ACC112 (cell line): ENCODE measurements around the gene ATP11A.
"Not testable (repeated sequence)": the region's sequence is repeated elsewhere in the genome, so short reads cannot be mapped to it uniquely, and the experiment has no call there.

Source experiments
- H2AFZ ChIP-seq: fragments of 200-600 bp; sonication (generic); one replicate; pipeline ENCODE4 v1.6.0; 2017; ENCODE audit warnings: antibody characterized with exemption, low read length; ENCODE audit not compliant: unreplicated experiment
- H3K27ac ChIP-seq: fragments of 200-600 bp; sonication (generic); 2 replicates; pipeline ENCODE4 v1.5.1; 2014; ENCODE audit warnings: low read depth, mild to moderate bottlenecking, antibody characterized with exemption, low read length, moderate library complexity
- H3K27me3 ChIP-seq: fragments of 200-600 bp; sonication (generic); 2 replicates; pipeline ENCODE4 v1.6.1; 2014; ENCODE audit warnings: mild to moderate bottlenecking, antibody characterized with exemption, low read length, moderate library complexity, mixed read lengths; ENCODE audit not compliant: insufficient read depth
- H3K36me3 ChIP-seq: fragments of 200-600 bp; sonication (generic); 2 replicates; pipeline ENCODE4 v1.6.1; 2016; ENCODE audit warnings: mild to moderate bottlenecking, antibody characterized with exemption, low read length, moderate library complexity, mixed read lengths; ENCODE audit not compliant: insufficient read depth
- H3K4me1 ChIP-seq: fragments of 200-600 bp; sonication (generic); one replicate; pipeline ENCODE4 v1.6.1; 2016; ENCODE audit warnings: low read length, mixed read lengths; ENCODE audit not compliant: insufficient read depth, unreplicated experiment, control insufficient read depth
- H3K4me3 ChIP-seq: fragments of 200-600 bp; sonication (generic); 2 replicates; pipeline ENCODE4 v1.5.1; 2014; ENCODE audit warnings: mild to moderate bottlenecking, low read depth, low read length
- H3K79me2 ChIP-seq: fragments of 200-600 bp; sonication (generic); one replicate; pipeline ENCODE4 v1.6.0; 2016; ENCODE audit warnings: low read length; ENCODE audit not compliant: control insufficient read depth, unreplicated experiment, insufficient read depth

The ATP11A gene

DNA sequence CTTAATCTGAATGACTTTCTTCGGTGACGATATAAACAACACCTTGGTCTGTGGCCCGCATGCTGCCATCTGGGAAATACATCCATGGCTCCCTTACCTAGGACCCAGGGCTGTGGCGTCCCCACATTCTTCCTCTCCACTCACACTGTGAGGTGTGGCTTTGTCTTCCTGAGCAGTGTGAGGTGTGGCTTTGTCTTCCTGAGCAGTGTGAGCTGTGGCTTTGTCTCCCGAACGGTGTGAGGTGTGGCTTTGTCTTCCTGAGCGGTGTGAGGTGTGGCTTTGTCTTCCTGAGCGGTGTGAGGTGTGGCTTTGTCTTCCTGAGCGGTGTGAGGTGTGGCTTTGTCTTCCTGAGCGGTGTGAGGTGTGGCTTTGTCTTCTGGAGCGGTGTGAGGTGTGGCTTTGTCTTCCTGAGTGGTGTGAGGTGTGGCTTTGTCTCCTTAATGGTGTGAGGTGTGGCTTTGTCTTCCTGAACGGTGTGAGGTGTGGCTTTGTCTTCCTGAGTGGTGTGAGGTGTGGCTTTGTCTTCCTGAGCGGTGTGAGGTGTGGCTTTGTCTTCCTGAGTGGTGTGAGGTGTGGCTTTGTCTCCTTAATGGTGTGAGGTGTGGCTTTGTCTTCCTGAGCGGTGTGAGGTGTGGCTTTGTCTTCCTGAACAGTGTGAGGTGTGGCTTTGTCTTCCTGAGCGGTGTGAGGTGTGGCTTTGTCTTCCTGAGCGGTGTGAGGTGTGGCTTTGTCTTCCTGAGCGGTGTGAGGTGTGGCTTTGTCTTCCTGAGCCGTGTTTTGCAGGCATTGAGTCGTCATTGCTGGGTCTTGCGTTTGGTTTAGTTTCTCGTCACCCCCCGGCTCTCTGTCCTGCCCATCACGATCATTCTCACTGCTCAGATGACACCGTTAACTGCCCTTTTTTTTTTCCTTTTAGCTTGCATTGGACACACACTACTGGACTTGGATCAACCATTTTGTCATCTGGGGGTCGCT, 183.1 kb downstream of the ATP11A start:
- H2AFZ ChIP-seq, H3K79me2 ChIP-seq, H3K36me3 ChIP-seq, H3K27ac ChIP-seq, H3K4me1 ChIP-seq, H3K4me3 ChIP-seq, H3K27me3 ChIP-seq: not testable (repeated sequence)

DNA sequence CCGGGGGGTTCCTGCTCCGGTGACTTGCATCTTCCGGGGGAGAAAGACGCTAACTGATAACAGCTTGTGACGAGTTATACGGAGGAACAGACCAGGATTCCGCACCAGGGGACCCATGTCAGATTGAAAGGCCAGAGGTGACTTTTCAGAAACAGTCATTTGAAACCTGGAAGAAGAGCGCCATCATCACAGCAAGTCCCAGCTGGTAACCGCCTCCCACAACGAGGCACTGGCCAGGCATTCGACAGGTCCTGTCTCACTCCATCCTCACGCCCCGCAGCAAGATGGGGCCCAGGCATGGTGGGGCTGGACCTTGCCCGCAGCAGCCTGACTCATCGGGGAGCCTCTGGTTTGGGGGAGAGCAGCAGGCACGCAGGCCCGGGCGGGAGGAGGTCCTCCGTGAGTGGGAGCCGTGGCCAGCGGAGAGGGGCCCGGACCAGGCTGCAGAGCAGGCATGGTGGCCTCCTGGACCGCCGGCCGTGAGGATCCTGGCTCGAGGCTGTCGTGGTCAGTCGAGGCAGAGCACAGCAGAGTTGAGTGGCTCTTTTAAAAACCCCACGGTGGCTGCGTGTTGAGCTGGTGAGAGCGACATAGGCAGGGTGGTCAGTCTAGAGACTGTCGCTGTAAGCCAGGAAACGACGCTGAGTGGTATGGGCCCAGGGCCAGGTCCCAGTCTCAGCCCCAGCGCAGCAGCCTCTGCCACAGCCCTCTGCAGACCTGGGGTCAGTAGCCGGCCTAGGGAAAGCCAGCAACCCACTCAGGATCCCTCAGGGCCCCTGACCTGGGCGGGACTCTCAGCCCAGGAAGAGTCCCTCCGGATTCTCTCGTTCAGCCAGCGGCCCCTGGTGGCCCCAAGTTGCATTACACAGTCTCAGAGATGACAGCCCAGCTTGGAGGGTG, 184.3 kb downstream of the ATP11A start:
- H3K27me3 ChIP-seq, result no peaks in the 10 kb centered on the region
- no peaks in the 10 kb centered on the region for H3K36me3 ChIP-seq
- no peak overlapping the region for H3K4me3 ChIP-seq
- no peaks in the 10 kb centered on the region for H3K79me2 ChIP-seq
- H2AFZ ChIP-seq, result no peak overlapping the region
- H3K27ac ChIP-seq, result no peak overlapping the region
- no peaks in the 10 kb centered on the region for H3K4me1 ChIP-seq

DNA sequence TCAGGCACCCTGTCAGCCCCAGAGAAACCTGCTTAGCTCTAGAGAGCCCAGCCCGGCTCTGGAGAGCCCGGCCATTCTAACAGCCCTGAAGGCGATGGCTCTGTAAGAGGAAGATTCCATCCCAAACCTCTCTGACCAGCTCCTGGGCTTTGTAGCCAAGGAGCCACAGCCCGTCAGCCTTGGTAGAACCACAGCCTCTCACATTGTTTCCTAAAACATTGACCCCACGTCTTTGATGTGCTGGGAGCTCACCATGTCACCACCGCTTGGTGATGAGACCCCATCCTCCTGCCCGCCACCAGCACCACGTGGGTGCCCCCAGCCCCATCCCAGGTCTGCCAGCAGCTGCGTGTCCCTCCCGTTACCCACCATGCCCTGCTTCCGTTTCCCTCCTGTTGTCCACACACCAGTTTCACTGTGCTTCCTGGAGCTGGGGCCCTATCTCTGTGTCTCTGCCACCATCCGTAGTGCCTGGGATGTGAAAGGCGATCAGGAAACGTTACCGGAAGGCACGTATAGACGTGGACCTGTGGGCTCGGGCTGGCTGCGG, 185.0 kb downstream of the ATP11A start:
- no peaks in the 10 kb centered on the region for H3K27me3 ChIP-seq
- H3K4me3 ChIP-seq, result no peak overlapping the region
- H3K79me2 ChIP-seq, result no peaks in the 10 kb centered on the region
- no peak overlapping the region for H3K27ac ChIP-seq
- H3K4me1 ChIP-seq, result no peaks in the 10 kb centered on the region
- no peaks in the 10 kb centered on the region for H3K36me3 ChIP-seq
- H2AFZ ChIP-seq, result no peak overlapping the region

DNA sequence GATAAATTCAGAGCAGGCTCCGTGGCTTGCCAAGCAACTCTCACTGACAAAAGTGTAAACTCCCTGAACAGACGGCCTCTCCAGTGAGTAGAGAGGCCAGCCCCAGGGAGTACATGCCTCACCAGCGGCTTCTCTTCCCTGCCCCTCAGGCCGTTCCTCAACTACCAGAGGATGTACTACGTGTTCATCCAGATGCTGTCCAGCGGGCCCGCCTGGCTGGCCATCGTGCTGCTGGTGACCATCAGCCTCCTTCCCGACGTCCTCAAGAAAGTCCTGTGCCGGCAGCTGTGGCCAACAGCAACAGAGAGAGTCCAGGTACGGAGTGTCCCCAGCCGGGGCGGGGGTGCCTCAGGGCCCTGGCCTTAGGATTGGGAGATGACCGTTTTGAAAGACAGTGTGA, 185.8 kb downstream of the ATP11A start:
- Histone ChIP-seq H2AFZ (no peak overlapping the region), H3K27me3 (no peaks in the 10 kb centered on the region), H3K27ac (no peak overlapping the region), H3K4me3 (no peak overlapping the region), H3K36me3 (no peaks in the 10 kb centered on the region), H3K4me1 (no peaks in the 10 kb centered on the region), H3K79me2 (no peaks in the 10 kb centered on the region)

DNA sequence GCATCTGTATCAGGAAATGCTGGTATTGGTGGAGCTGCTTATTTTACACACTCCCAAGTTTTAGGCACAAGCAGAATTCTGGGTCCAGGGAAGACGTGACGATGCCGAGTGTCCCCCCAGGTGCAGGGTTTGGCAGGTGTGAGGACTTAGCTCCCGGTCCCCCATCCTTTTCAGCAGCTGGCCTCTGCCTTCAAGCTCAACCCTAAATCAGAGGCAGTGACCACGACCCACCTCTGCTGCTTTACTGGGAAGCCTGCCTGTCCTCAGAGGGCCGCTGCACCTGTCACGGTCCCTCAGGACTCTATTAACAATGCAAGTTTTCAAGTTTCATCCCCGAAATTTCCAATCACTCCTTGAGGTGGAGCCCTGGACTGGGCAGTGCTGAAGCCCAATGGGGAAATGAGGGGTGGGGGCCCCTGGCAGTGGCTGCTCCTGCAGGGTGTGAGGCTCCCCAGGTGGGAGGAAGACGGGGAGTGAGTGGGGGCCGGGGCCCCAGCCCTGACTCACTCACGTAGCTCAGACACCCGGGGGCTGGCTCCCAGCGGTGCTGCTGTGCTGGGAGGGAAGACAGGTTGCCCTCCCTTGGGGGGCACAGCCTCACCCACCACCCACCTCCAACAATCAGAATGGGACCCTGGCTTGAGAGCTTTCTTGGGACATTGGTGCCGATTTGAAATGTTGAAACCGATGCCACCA, 186.6 kb downstream of the ATP11A start:
- Histone ChIP-seq H3K27me3 (no peaks in the 10 kb centered on the region), H3K79me2 (no peaks in the 10 kb centered on the region), H3K36me3 (no peaks in the 10 kb centered on the region), H2AFZ (no peak overlapping the region), H3K4me3 (no peak overlapping the region), H3K4me1 (no peaks in the 10 kb centered on the region), H3K27ac (no peak overlapping the region)

DNA sequence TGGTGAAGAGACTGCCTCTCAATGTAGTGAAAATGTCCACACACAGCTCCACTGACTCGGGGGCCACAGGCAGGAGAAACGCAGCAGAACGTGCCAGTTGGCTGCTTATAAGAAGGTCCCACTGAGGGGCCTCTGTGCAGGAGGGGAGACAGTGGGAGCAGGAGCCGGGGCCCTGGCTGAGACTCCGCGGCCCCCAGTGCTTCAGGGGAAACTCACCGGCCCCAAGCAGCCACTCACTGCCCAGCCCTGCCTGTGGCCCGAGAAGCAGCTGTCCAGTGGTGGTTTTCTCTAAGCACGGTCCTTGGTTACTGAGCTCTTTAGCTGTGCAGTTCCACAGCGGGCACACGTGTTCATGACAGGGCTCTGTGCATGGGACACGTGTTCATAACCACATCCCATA, 187.2 kb downstream of the ATP11A start:
- H3K27me3 ChIP-seq, result no peaks in the 10 kb centered on the region
- no peak overlapping the region for H3K4me3 ChIP-seq
- no peaks in the 10 kb centered on the region for H3K79me2 ChIP-seq
- no peak overlapping the region for H2AFZ ChIP-seq
- H3K36me3 ChIP-seq, result no peaks in the 10 kb centered on the region
- no peaks in the 10 kb centered on the region for H3K4me1 ChIP-seq
- H3K27ac ChIP-seq, result no peak overlapping the region

DNA sequence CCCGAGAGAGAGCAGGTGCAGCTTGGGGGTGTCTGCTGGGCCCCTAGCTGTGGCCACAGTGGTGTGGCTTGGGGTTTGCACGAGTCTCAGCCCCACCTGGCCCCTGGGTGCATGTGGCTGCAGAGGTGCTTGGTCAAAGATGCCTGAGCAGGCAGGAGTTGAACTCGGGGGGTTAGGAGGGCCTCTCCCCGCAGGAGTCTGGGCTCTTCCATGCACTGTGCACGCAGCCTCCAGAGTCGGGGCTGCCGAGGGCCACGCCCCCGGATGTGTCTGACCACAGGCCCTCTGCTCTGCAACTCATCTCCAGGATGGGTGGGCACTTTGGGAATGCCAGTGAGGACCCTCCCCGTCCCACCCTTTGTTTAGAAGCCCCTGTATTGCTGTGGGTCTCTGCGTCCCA, 187.7 kb downstream of the ATP11A start:
- no peaks in the 10 kb centered on the region for H3K36me3 ChIP-seq
- no peaks in the 10 kb centered on the region for H3K79me2 ChIP-seq
- no peaks in the 10 kb centered on the region for H3K27me3 ChIP-seq
- H2AFZ ChIP-seq, result no peak overlapping the region
- no peaks in the 10 kb centered on the region for H3K4me1 ChIP-seq
- H3K27ac ChIP-seq, result no peak overlapping the region
- no peak overlapping the region for H3K4me3 ChIP-seq

DNA sequence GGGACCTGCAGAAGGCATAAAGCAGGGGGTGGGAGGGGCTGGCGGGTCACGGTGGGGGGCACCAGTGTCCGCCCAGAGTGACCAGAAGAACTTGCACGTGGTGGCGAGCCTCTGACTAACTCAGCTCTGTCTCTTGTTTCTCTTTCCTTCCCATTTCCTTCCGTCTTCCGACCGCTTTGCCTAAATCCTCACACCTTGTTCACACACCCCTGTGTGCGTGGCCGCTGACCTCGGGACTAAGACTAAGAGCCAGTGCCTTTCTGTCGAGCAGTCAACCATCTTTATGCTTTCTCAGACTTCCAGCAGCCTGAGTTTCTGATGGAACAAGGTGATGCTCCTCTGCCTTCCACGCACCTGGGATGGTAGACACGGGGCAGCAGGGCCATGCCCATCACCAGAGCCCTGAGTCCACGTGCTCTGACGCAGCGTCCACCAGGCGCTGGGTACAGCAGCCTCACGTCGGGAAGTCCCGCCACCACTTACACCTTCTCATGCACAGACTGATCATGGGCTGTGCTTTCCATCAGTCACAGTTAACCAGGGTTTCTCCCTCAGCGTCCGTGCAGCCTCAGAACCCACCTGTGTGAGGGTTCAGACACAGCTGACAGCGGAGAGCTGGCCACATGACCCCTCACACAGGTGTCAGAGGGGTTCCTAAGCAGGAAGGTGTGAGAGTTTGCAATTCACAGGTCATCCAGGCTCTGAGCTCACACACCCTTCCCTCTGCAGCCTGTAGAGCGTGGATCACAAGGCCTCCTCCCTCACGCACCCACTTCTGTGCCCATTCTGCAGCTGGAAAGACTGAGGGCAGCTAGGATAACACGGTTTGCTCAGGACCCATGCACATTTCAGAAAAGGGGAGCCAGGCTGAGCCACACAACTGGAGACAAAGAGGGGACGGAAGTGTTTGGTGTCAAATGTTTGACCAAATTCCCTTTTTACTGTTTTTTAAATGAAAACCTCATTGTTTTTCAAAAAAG, 188.4 kb downstream of the ATP11A start:
- H3K4me1 ChIP-seq, result no peaks in the 10 kb centered on the region
- no peak overlapping the region for H2AFZ ChIP-seq
- no peak overlapping the region for H3K27ac ChIP-seq
- H3K27me3 ChIP-seq, result no peaks in the 10 kb centered on the region
- H3K4me3 ChIP-seq, result no peak overlapping the region
- no peaks in the 10 kb centered on the region for H3K79me2 ChIP-seq
- H3K36me3 ChIP-seq, result no peaks in the 10 kb centered on the region

DNA sequence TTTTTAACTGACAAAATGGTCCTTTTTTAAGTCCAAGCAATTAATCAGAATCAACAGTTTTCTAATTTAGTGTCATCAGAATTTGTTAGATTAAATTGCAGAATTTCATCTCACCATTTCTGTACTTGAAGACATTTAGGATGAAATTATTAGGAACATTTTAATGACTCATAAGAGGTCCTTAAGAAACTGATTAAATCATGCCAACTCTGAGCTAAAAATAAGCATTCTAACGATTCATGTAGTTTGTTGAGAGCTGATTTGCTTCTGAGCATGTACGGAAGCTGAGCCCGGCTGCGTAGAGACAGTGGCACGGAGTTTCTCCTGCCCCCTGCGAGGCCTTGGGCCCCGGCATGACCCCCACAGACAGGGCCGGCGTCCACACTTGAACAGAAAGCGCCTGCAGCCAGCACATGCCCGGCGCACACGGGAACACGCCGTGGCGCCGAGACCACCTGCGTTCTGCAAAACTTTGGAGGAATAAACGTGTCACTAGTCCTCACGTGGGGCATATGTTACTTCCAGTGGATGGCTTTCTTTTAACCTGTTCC, 189.5 kb downstream of the ATP11A start:
- no peaks in the 10 kb centered on the region for H3K36me3 ChIP-seq
- no peaks in the 10 kb centered on the region for H3K79me2 ChIP-seq
- no peaks in the 10 kb centered on the region for H3K27me3 ChIP-seq
- H2AFZ ChIP-seq, result no peak overlapping the region
- no peak overlapping the region for H3K4me3 ChIP-seq
- H3K27ac ChIP-seq, result no peak overlapping the region
- H3K4me1 ChIP-seq, result no peaks in the 10 kb centered on the region
